IMR-90 (cell line): ENCODE measurements around the gene CCNQ. TPM values are rescaled to one million over a fixed set of nuclear protein-coding genes. Genes with fewer than 3 reads are reported as not detected.

ENCODE experiments used
- ATAC-seq: fragments of 200-7000 bp; cut with Tn5 transposase; 2 replicates; pipeline ENCODE4 v1.9.1; 2020; ENCODE audit warnings: low read depth, mild to moderate bottlenecking, moderate library complexity
- BruUV-seq: library from RNA; stranded (reverse); fragments of 400-500 nt; replicated peaks from 2 replicates; lab custom pipeline; 2021; lab: Mats Ljungman, UMichigan
- CTCF ChIA-PET: fragments of 300-600 bp; formaldehyde crosslinking; extraction: SDS; loops from one replicate; lab custom pipeline; 2021; ENCODE audit warnings: antibody characterized with exemption; lab: Yijun Ruan, JAX
- POLR2A ChIA-PET: fragments of 300-600 bp; sonication (Branson Sonifier 250); formaldehyde crosslinking; loops from one replicate; lab custom pipeline; 2022; ENCODE audit warnings: antibody characterized with exemption; ENCODE audit not compliant: unreplicated experiment; lab: Charles Lee
- DNase-seq: peaks from one replicate; pipeline ENCODE4 v3.0.0; 2013
- H2AFZ ChIP-seq: replicated peaks from 2 replicates; pipeline ENCODE3; 2013; ENCODE audit warnings: low read length, mild to moderate bottlenecking; ENCODE audit not compliant: poor library complexity
- H2AK5ac ChIP-seq: 2 replicates; pipeline ENCODE4 v1.6.1; 2013; ENCODE audit warnings: low read depth, low read length, inconsistent platforms
- H2AK9ac ChIP-seq: replicated peaks from 2 replicates; pipeline ENCODE3; 2013; ENCODE audit warnings: mild to moderate bottlenecking, low read depth, low read length, moderate library complexity; ENCODE audit not compliant: poor library complexity
- H2BK120ac ChIP-seq: 2 replicates; pipeline ENCODE4 v1.6.1; 2013; ENCODE audit warnings: low read depth, low read length, inconsistent platforms
- H2BK15ac ChIP-seq: 3 replicates; pipeline ENCODE4 v1.6.1; 2013; ENCODE audit warnings: low read depth, low read length, inconsistent platforms
- H2BK20ac ChIP-seq: 2 replicates; pipeline ENCODE4 v1.6.1; 2013; ENCODE audit warnings: low read depth, mild to moderate bottlenecking, inconsistent platforms, low read length, moderate library complexity
- H2BK5ac ChIP-seq: 2 replicates; pipeline ENCODE4 v1.6.1; 2013; ENCODE audit warnings: mild to moderate bottlenecking, low read depth, low read length, inconsistent platforms; ENCODE audit not compliant: poor library complexity, severe bottlenecking
- H3K14ac ChIP-seq: replicated peaks from 2 replicates; pipeline ENCODE4 v1.6.1; 2013; ENCODE audit warnings: low read depth, low read length, inconsistent platforms
- H3K18ac ChIP-seq: 2 replicates; pipeline ENCODE4 v1.6.1; 2013; ENCODE audit warnings: low read depth, low read length, control low read depth
- H3K23ac ChIP-seq: 2 replicates; pipeline ENCODE4 v1.6.1; 2013; ENCODE audit warnings: low read depth, low read length, inconsistent platforms
- H3K27ac ChIP-seq: 2 replicates; pipeline ENCODE4 v1.5.1; 2013; ENCODE audit warnings: mild to moderate bottlenecking, control low read depth, low read length; ENCODE audit not compliant: insufficient read depth
- H3K27me3 ChIP-seq: 2 replicates; pipeline ENCODE4 v1.6.1; 2013; ENCODE audit warnings: low read length; ENCODE audit not compliant: control insufficient read depth, insufficient read depth
- H3K36me3 ChIP-seq: 2 replicates; pipeline ENCODE4 v1.6.1; 2013; ENCODE audit warnings: low read length, mixed read lengths; ENCODE audit not compliant: control insufficient read depth, insufficient read depth
- H3K4ac ChIP-seq: 2 replicates; pipeline ENCODE4 v1.6.1; 2013; ENCODE audit warnings: low read depth, low read length, inconsistent platforms
- H3K4me1 ChIP-seq: 2 replicates; pipeline ENCODE4 v1.6.1; 2013; ENCODE audit warnings: low read length, mixed read lengths; ENCODE audit not compliant: control insufficient read depth, insufficient read depth
- H3K4me2 ChIP-seq: 2 replicates; pipeline ENCODE4 v1.6.1; 2013; ENCODE audit warnings: low read depth, mild to moderate bottlenecking, control low read depth, low read length, moderate library complexity
- H3K4me3 ChIP-seq: 2 replicates; pipeline ENCODE4 v1.5.1; 2013; ENCODE audit warnings: low read depth, mild to moderate bottlenecking, control low read depth, low read length, moderate library complexity; ENCODE audit not compliant: insufficient read depth
- H3K56ac ChIP-seq: 2 replicates; pipeline ENCODE4 v1.6.1; 2013; ENCODE audit warnings: low read length, inconsistent platforms; ENCODE audit not compliant: insufficient read depth; ENCODE audit errors: extremely low read depth
- H3K79me1 ChIP-seq, 2 experiments: 2 replicates each; pipeline ENCODE4 v1.6.1; 2013; ENCODE audit warnings: low read length in 2 of 2, inconsistent platforms in 1 of 2, low read depth in 1 of 2
- H3K9ac ChIP-seq: 2 replicates; pipeline ENCODE4 v1.6.1; 2013; ENCODE audit warnings: low read depth, low read length, control low read depth
- H3K9me1 ChIP-seq: 2 replicates; pipeline ENCODE4 v1.6.1; 2013; ENCODE audit warnings: low read length, inconsistent platforms; ENCODE audit not compliant: insufficient read depth
- H3K9me3 ChIP-seq: 2 replicates; pipeline ENCODE4 v1.6.1; 2013; ENCODE audit warnings: low read length; ENCODE audit not compliant: control insufficient read depth, insufficient read depth
- H4K20me1 ChIP-seq: 2 replicates; pipeline ENCODE4 v1.6.1; 2013; ENCODE audit warnings: low read length, inconsistent platforms; ENCODE audit not compliant: insufficient read depth
- H4K5ac ChIP-seq: 2 replicates; pipeline ENCODE4 v1.6.1; 2013; ENCODE audit warnings: mild to moderate bottlenecking, low read depth, low read length, control low read depth
- H4K8ac ChIP-seq, 2 experiments: 2 replicates each; pipeline ENCODE4 v1.6.1; 2013; ENCODE audit warnings: low read depth in 2 of 2, low read length in 2 of 2, control low read depth in 1 of 2, inconsistent platforms in 1 of 2
- H4K91ac ChIP-seq: 2 replicates; pipeline ENCODE4 v1.6.1; 2013; ENCODE audit warnings: low read depth, low read length, inconsistent platforms; ENCODE audit not compliant: insufficient read depth
- USF2 ChIP-seq: fragments of 150-350 bp; IDR thresholded peaks from 2 replicates; pipeline ENCODE4 v1.6.1; 2017; ENCODE audit warnings: mild to moderate bottlenecking, antibody characterized with exemption, low read length, low read depth
- WGBS, 2 experiments: methylation state at CpG; one replicate each; pipeline versions ENCODE4 v1.1.5 to v1.1.7; 2013; ENCODE audit warnings: missing lambda C conversion rate in 2 of 2; ENCODE audit not compliant: insufficient read length in 1 of 2; ENCODE audit errors: extremely low coverage in 2 of 2; 5-methylcytosine and 5-hydroxymethylcytosine counted together
- dilution Hi-C: fragments of 300-500 bp; cut with HindIII; formaldehyde crosslinking; loops from one replicate; pipeline ENCODE4 v1.14.3; 2018; ENCODE audit warnings: low sequenced_read_pairs; ENCODE audit not compliant: unreplicated experiment
- in situ Hi-C: fragments of 300-500 bp; cut with MboI; formaldehyde crosslinking; loops from 3 replicates; pipeline ENCODE4 v1.14.3; 2019; ENCODE audit warnings: low sequenced_read_pairs, inconsistent platforms, mixed read lengths
- intact Hi-C: fragments of 100-400 bp; cut with micrococcal nuclease; formaldehyde crosslinking; loops from 2 replicates; pipeline ENCODE4 v1.10.0; 2022
- polyA plus RNA-seq, 3 experiments: library from polyadenylated mRNA; depleted of rRNA; stranded (reverse); fragments of >200 nt; gene quantifications; 2 replicates each; pipeline ENCODE4 v1.2.3, GENCODE V29; 2012; ENCODE audit warnings: low replicate concordance in 1 of 3
- total RNA-seq: library from RNA; depleted of rRNA; stranded (reverse); fragments of >200 nt; gene quantifications from 2 replicates; pipeline ENCODE4 v1.2.3, GENCODE V29; 2012

The CCNQ gene
- total and polyA plus RNA-seq, 2 of the 4 experiments (the other 2 are of a cell fraction), result 27.6 to 35.2 TPM

DNA sequence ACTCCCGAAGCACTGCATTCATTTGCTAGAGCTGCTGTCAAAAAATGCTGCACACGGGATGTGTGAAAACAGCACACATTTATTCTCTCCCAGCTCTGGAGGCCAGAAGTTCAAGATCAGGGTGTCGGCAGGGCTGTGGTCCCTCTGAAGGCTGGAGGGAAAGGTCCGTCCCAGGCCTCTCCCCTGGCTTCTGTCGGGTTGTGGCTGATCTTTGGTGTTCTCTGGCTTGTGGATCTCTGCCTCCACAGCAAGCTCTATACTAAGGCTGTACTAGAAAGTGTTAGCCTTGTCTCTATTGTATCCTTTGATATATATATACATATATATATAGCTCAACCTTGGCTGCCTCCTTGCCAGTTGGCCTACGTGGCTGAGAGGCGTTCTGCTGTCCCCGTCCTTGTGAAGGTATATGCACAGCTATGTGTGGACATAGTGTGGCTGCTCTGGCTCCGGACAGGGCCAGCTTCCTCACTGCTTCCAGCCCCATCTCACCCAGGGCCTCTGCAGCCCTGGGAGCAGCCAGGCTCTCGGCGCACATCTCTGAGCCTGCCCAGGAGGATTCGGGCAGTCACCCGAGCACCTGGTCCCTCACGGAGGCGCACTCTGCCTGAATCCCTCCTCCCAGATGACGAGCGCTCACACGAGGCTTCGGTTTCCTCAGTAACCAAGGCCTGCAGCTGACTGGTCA, 33.1 kb upstream of the CCNQ start:
- intact Hi-C loops (no loop called here), in situ Hi-C loops (no loop called here), dilution Hi-C loops (no loop called here)
- no peak overlapping the region for H3K18ac ChIP-seq
- ChIA-PET POLR2A (no interaction called here), CTCF (no interaction called here)
- H3K4ac ChIP-seq, result no peak overlapping the region
- H4K5ac ChIP-seq, result no peak overlapping the region
- no peak overlapping the region for H3K14ac ChIP-seq
- no peaks in the 10 kb centered on the region for H3K79me1 ChIP-seq
- H4K20me1 ChIP-seq, result no peaks in the 10 kb centered on the region
- H3K27me3 ChIP-seq, result peaks cover 30% of the 10 kb centered on the region
- WGBS, 2 experiments, result 79% methylated on average over 4 of the region's 19 CpGs; no CpG with 5 or more reads in 1 of the 2 experiments
- no TSS peak for BruUV-seq
- H3K23ac ChIP-seq, result no peak overlapping the region
- no peak overlapping the region for H2AK5ac ChIP-seq
- no peaks in the 10 kb centered on the region for H3K9me1 ChIP-seq
- H2BK5ac ChIP-seq, result no peak overlapping the region
- DNase-seq, result no peak
- H2BK20ac ChIP-seq, result no peak overlapping the region
- no peak overlapping the region for H2BK120ac ChIP-seq
- H3K4me2 ChIP-seq, result no peak overlapping the region
- no peak overlapping the region for H4K8ac ChIP-seq
- no peak overlapping the region for H2BK15ac ChIP-seq
- H4K91ac ChIP-seq, result no peak overlapping the region
- no peak for TF ChIP-seq USF2
- no peak overlapping the region for H3K4me3 ChIP-seq
- H3K4me1 ChIP-seq, result no peaks in the 10 kb centered on the region
- no peak overlapping the region for H2AK9ac ChIP-seq
- H2AFZ ChIP-seq, result no peak overlapping the region
- H3K36me3 ChIP-seq, result no peaks in the 10 kb centered on the region
- ATAC-seq, result no peak
- no peak overlapping the region for H3K9ac ChIP-seq
- H3K9me3 ChIP-seq, result peaks cover 8% of the 10 kb centered on the region
- H3K56ac ChIP-seq, result no peak overlapping the region
- H3K27ac ChIP-seq, result no peak overlapping the region
